ENCODE results near the gene METTL25. TPM values are rescaled to one million over a fixed set of nuclear protein-coding genes. Genes with fewer than 3 reads are reported as not detected.

The METTL25 gene
- total RNA-seq, 1 experiment from 2014 or later = 11.6 TPM

DNA sequence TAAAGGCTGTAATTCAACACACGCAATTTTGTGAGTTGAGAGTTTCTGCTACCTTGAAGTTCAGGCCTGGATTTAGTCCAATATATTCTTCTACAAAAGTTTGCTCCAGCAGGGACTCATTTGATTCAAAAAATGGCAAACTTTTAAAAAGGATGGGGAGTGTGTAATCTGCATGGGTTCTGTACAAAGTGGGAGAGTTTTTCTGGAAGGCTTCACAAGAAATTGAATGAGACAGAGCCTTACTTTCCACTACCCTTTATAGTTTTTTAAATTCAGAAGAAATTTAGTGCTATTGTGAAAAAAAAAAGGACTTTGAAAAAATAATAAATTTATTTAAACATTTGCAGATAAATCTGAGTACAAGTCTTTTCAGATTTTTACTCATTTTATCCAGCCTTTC, 116.9 kb downstream of the METTL25 start:
- Histone ChIP-seq H3K14ac (ENCODE audit: insufficient read depth, low read length) (no peak overlapping the region), H3K56ac (ENCODE audit: insufficient read length, low read depth, low read length) (no peak overlapping the region), H3K4me2 (ENCODE audit: insufficient read depth, insufficient read length, low read length) (no peak overlapping the region), H3K9me3 (ENCODE audit: control insufficient read depth, low read depth, low read length) (no peaks in the 10 kb centered on the region), H4K91ac (ENCODE audit: insufficient read length, low read depth, low read length) (no peak overlapping the region), H3K4me1 (ENCODE audit: insufficient read depth, low read length) (no peaks in the 10 kb centered on the region), H3T11ph (ENCODE audit: low read length) (no peak overlapping the region), H4K5ac (ENCODE audit: insufficient read length, low read depth, low read length) (no peak overlapping the region), H4K8ac (replicated peaks; ENCODE audit: insufficient read length, low read depth, low read length) (no peak overlapping the region), H2BK12ac (ENCODE audit: insufficient read length, low read depth, low read length) (no peak overlapping the region), H3K9ac (ENCODE audit: extremely low read depth, insufficient read length, low read length) (no peak overlapping the region), H3K27me3 (ENCODE audit: insufficient read depth, low read length) (no peaks in the 10 kb centered on the region), H3K79me1 (ENCODE audit: insufficient read depth, low read depth, low read length, poor library complexity, severe bottlenecking) (no peaks in the 10 kb centered on the region), H3K18ac (ENCODE audit: insufficient read length, low read depth, low read length) (no peak overlapping the region), H2BK15ac (ENCODE audit: low read depth, low read length) (no peak overlapping the region), H3K79me2 (ENCODE audit: insufficient read depth, low read length) (no peaks in the 10 kb centered on the region), H3K23ac (ENCODE audit: insufficient read length, low read depth, low read length) (no peak overlapping the region), H2BK20ac (ENCODE audit: low read depth, low read length, poor library complexity, severe bottlenecking) (no peak overlapping the region), H2AK5ac (ENCODE audit: insufficient read length, low read length) (no peak overlapping the region), H3K27ac (ENCODE audit: insufficient read length, low read depth, low read length) (no peak overlapping the region), H2AFZ (ENCODE audit: low read length) (no peak overlapping the region), H3K23me2 (ENCODE audit: insufficient read length, low read depth, low read length, poor library complexity, severe bottlenecking) (no peaks in the 10 kb centered on the region), H3K4ac (ENCODE audit: low read depth, low read length) (no peak overlapping the region), H4K20me1 (ENCODE audit: control insufficient read depth, insufficient read depth, insufficient read length) (no peaks in the 10 kb centered on the region), H2BK5ac (ENCODE audit: insufficient read length, low read length) (no peak overlapping the region), H2BK120ac (ENCODE audit: low read depth, low read length, poor library complexity, severe bottlenecking) (no peak overlapping the region)
- TF ChIP-seq, protein P1, sequence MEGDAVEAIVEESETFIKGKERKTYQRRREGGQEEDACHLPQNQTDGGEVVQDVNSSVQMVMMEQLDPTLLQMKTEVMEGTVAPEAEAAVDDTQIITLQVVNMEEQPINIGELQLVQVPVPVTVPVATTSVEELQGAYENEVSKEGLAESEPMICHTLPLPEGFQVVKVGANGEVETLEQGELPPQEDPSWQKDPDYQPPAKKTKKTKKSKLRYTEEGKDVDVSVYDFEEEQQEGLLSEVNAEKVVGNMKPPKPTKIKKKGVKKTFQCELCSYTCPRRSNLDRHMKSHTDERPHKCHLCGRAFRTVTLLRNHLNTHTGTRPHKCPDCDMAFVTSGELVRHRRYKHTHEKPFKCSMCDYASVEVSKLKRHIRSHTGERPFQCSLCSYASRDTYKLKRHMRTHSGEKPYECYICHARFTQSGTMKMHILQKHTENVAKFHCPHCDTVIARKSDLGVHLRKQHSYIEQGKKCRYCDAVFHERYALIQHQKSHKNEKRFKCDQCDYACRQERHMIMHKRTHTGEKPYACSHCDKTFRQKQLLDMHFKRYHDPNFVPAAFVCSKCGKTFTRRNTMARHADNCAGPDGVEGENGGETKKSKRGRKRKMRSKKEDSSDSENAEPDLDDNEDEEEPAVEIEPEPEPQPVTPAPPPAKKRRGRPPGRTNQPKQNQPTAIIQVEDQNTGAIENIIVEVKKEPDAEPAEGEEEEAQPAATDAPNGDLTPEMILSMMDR (conservative IDR thresholded peaks at IDR 0.05) = no peak
- Mint-ChIP-seq H3K27ac (no peak overlapping the region), H3K27me3 (ENCODE audit: low read depth) (no peaks in the 10 kb centered on the region), H3K9me3 (no peaks in the 10 kb centered on the region; a peak in 1 of 5 replicates), H3K4me3 (no peak overlapping the region), H3K4me1 (peaks cover 2 to 3% of the 10 kb centered on the region in 2 experiments), H3K36me3 (ENCODE audit: insufficient read depth in 1 of 3, low read depth in 3 of 3) (peaks cover 0 to 5% (median 1%) of the 10 kb centered on the region in 3 experiments; a peak in 2 of 7 replicates)
- DNase-seq = no peak
- WGBS (ENCODE audit: extremely low coverage, insufficient read length, low lambda C conversion rate) = no CpG with 5 or more reads among the region's 1 CpG
